Skeletal muscle cell (primary cell): ENCODE data around the gene ST6GALNAC6.
A peak's percentile ranks its signal among the peaks of the same experiment; 100 is the strongest.

ENCODE experiments used
- DNase-seq: peaks from one replicate; pipeline ENCODE4 v3.0.0-alpha.2; 2010; ENCODE audit warnings: low read depth
- H3K4me3 ChIP-seq: 2 replicates; pipeline ENCODE4 v1.5.1; 2011; ENCODE audit warnings: low read depth, mild to moderate bottlenecking, control low read depth, low read length, moderate library complexity

The ST6GALNAC6 gene

GRCh38 chr9:127919253-127919815 lies 19.9 kb upstream of the ST6GALNAC6 start:
- H3K4me3 ChIP-seq: no peak overlapping the region
- peak; percentile 98 for DNase-seq

- DNase-seq: no peak
- H3K4me3 ChIP-seq: no peak overlapping the region
Measured at GRCh38 chr9:127918183-127919107, 19.0 kb upstream of the ST6GALNAC6 start.

DNA sequence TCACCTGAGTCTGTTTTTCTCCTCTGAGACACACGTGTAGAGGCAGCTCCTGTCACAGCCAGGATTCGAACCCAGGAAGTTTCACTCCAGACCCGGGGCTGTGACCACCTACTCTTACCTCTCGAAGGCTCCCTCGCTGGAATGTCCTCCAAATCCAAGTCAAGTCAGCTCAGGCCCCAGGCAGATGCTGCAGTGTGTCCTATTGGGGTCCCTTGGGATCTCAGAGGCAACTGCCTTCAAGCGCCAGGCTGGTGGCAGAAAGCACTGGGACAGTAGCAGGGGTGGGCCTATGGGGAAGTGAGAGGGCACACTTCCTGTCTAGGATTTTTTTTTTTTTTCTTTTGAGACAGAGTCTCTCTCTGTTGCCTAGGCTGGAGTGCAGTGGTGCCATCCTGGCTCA lies 18.2 kb upstream of the ST6GALNAC6 start:
- no peak for DNase-seq
- H3K4me3 ChIP-seq: no peak overlapping the region

GRCh38 chr9:127916720-127917581 lies 17.5 kb upstream of the ST6GALNAC6 start, which contains the start of gene ST6GALNAC4:
ST6GALNAC4 (minus strand) TSS chr9:127917041; CDS start chr9:127916419, 622 bp downstream.
- peak; percentile 61 for DNase-seq
- H3K4me3 ChIP-seq: peak within 1 kb of the TSS; percentile 68

- no peak for DNase-seq
- H3K4me3 ChIP-seq: peak overlapping the region; percentile 68
Measured at GRCh38 chr9:127915801-127916719, 16.7 kb upstream of the ST6GALNAC6 start.

DNA sequence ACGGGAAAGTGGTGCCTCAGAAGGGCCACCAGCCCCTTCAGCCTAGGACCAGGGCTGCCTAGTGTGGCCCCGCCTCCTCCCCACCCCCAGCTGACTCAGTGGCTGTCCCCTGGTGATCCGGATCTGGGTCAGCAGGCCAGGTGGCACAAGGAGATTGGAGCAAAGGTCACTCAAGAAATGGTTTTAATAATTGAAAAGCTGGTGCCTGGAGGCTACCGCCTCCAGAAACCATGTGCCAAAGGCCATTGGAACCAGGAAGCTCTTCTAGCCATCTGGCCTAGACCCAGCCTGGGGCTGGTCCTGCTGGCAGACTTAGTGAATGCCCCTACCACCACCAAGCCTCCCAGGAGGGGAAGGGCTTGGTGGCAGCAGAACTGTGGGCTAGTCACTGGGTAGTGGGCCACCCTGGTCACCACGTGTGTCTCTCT lies 15.9 kb upstream of the ST6GALNAC6 start:
- no peak for DNase-seq
- no peak overlapping the region for H3K4me3 ChIP-seq

- DNase-seq: no peak
- H3K4me3 ChIP-seq: no peak overlapping the region
Measured at GRCh38 chr9:127913682-127914081, 14.3 kb upstream of the ST6GALNAC6 start.

- no peak overlapping the region for H3K4me3 ChIP-seq
- no peak for DNase-seq
Measured at GRCh38 chr9:127912882-127913281, 13.5 kb upstream of the ST6GALNAC6 start.

GRCh38 chr9:127912296-127912695 lies 12.9 kb upstream of the ST6GALNAC6 start:
- no peak for DNase-seq
- H3K4me3 ChIP-seq: no peak overlapping the region

GRCh38 chr9:127910613-127911205 lies 11.3 kb upstream of the ST6GALNAC6 start:
- no peak for DNase-seq
- no peak overlapping the region for H3K4me3 ChIP-seq

- H3K4me3 ChIP-seq: no peak overlapping the region
Measured at GRCh38 chr9:127909839-127910273, 10.5 kb upstream of the ST6GALNAC6 start.

DNA sequence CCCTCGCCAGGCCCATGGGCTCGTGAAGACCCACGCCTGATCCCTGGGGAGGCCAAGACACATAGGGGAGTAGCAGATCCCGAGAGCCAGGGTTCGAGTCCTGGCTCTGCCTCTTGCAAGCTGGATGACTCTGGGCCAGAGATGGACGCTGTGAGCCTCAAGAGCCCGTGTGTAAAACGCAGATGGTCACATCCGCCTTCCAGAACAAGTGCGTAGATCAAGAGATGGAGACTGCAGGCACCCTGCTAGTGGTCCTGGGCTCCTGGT lies 9.2 kb upstream of the ST6GALNAC6 start:
- DNase-seq: no peak
- H3K4me3 ChIP-seq: no peak overlapping the region

More at GRCh38 chr9:127909839-127910273, 10.5 kb upstream of the ST6GALNAC6 start:
- no peak for DNase-seq

- DNase-seq: no peak
- H3K4me3 ChIP-seq: no peak overlapping the region
Measured at GRCh38 chr9:127907867-127908659, 8.7 kb upstream of the ST6GALNAC6 start.

GRCh38 chr9:127905788-127906191 lies 6.4 kb upstream of the ST6GALNAC6 start:
- no peak for DNase-seq
- no peak overlapping the region for H3K4me3 ChIP-seq

DNA sequence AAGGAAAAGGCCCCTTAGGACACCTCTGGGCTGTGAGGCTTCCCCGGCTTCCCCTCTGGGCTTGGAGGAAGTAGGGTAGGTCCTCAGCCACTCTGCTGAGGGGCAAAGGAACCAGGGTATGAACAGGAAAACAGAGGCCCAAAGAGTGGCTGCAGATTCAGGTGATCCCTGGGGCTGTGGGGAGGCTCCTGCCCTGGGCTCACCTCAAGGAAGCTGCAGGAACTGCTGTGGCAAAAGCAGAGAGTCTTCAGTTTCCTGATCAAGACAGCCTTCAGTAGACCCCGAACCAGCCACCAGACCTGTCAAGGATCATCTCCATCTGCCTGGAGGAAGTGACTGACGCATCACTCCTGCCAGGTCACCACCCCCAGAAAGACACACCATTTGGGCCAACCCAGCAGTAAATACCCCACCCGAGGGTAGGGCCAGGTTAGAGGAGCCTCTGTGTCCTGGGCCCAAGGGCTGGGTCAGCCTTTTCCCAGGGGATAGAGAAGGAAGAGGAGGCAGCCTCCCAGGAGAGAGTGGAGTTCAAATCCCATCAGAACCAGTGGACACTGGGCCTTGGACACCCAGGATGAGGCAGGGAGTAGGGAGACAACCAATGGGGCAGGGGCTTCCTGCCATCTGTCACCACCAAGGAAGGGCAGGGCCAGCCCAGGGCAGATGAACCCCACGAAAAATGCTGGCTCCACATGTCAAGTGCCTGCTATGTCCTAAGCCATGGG lies 5.8 kb upstream of the ST6GALNAC6 start:
- no peak for DNase-seq
- no peak overlapping the region for H3K4me3 ChIP-seq

GRCh38 chr9:127904561-127905003 lies 5.2 kb upstream of the ST6GALNAC6 start:
- no peak for DNase-seq
- H3K4me3 ChIP-seq: no peak overlapping the region
